Measurements from ENCODE around the gene ORC6.
A peak's percentile ranks its signal among the peaks of the same experiment; 100 is the strongest.
"Not testable (repeated sequence)": the region's sequence is repeated elsewhere in the genome, so short reads cannot be mapped to it uniquely, and the experiment has no call there.

The ORC6 gene

GRCh38 chr16:46689365-46690280 lies at the start of gene ORC6:
Gene ORC6 (plus strand): TSS chr16:46689659. CDS start chr16:46689706, 47 bp downstream.
- Mint-ChIP-seq H3K4me3 (no peak within 1 kb of the TSS), H3K4me1 (peaks cover 45% of the 10 kb centered on the region), H3K36me3 (no peaks in the 10 kb centered on the region), H3K27me3 (no peaks in the 10 kb centered on the region), H3K27ac (peak within 1 kb of the TSS; percentile 62), H3K9me3 (no peaks in the 10 kb centered on the region)

DNA sequence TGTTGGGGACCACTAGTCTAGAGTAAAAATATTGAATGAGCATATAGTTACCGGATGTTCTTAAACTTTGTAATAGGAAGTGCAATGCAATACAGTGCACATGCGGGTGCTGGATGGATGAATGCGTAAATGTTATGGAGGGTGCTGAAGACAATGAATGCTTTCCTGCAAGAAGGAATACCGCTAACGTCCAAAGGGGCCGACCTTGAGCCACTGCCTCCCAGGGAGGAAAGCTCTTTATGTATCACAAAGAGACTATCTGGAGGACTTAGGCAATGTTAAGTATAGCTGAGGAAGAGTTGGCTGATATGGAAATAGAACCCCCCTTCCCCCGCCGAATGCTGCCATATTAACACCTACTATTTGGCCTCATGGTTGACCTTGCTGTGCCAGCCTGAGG lies 40.8 kb upstream of the ORC6 start:
- peaks cover 19% of the 10 kb centered on the region for H3K36me3 Mint-ChIP-seq
- no peak overlapping the region for H3K4me3 Mint-ChIP-seq
- H3K9me3 Mint-ChIP-seq: peaks cover 4% of the 10 kb centered on the region
- no peak overlapping the region for H3K27ac Mint-ChIP-seq
- no peaks in the 10 kb centered on the region for H3K27me3 Mint-ChIP-seq
- no peaks in the 10 kb centered on the region for H3K4me1 Mint-ChIP-seq

DNA sequence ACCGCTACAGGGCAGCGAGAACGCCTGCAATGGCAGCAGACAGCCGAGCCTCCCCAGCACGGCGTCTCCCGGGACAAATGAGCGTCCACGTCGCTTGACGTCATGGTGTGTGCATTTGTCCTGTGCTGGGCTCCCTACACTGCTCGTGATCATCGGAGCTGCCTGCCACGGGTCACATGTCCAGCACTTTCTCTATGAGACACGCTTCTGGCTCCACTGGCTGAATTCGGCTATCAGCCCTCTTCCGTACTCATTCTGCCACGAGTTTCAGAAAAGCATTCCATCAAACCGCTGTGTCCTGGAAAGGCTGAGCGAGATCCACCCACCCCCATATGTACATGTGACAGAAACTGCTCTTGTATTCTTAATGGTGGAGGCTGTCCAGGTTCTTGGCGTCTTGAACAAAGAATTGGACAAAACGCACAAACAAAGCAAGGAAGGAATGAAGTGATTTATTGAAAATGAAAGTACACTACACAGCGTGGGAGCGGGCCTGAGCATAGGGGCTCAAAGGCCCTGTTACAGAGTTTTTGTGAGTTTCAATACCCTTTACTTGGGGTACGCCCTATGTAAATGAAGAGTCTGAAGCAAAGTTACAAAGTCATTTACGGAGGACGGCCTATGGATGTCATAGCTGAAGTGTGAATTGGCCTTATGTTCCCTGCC lies 39.7 kb upstream of the ORC6 start:
- H3K4me1 Mint-ChIP-seq: no peaks in the 10 kb centered on the region
- H3K27me3 Mint-ChIP-seq: no peaks in the 10 kb centered on the region
- peaks cover 14% of the 10 kb centered on the region for H3K36me3 Mint-ChIP-seq
- no peak overlapping the region for H3K4me3 Mint-ChIP-seq
- H3K9me3 Mint-ChIP-seq: no peaks in the 10 kb centered on the region
- H3K27ac Mint-ChIP-seq: peak overlapping the region; percentile 19

DNA sequence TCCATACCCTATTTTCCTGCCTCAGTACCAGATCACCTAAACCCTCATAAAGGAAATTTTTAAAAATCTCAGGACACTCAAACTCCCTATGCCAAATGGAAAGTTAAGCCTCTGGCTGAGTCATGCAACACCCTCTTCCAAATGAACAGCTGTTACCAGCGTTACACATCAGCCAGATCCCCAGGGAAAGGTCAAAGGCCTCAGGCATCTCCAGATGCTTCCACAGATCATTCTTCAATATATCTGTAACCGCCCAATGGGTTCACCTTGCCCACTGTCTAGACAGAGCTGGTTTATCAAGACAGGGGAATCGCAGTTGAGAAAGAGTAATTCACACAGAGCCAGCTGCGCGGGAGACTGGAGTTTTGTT lies 39.2 kb upstream of the ORC6 start:
- Mint-ChIP-seq H3K27me3 (no peaks in the 10 kb centered on the region), H3K9me3 (no peaks in the 10 kb centered on the region), H3K4me1 (no peaks in the 10 kb centered on the region), H3K36me3 (peaks cover 10% of the 10 kb centered on the region), H3K27ac (peak overlapping the region; percentile 19), H3K4me3 (no peak overlapping the region)

DNA sequence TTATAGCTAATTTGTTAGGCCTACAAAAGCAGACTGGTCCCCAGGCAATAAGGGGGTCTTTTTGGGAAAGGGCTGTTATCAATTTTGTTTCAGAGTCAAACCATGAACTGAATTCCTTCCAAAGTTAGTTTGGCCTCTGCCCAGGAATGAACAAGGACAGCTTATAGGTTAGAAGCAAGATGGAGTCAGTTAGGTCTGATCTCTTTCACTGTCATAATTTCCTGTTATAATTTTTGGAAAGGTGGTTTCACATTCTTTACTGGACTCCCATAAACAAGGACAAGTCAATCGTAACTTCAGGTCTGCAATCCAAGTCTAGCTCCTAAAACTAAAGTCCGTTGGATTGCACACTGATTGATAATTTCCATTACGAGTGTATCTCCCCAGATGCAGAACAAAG lies 38.2 kb upstream of the ORC6 start:
- Mint-ChIP-seq H3K9me3 (no peaks in the 10 kb centered on the region), H3K36me3 (peaks cover 8% of the 10 kb centered on the region), H3K27me3 (no peaks in the 10 kb centered on the region), H3K4me3 (no peak overlapping the region), H3K4me1 (no peaks in the 10 kb centered on the region), H3K27ac (no peak overlapping the region)

DNA sequence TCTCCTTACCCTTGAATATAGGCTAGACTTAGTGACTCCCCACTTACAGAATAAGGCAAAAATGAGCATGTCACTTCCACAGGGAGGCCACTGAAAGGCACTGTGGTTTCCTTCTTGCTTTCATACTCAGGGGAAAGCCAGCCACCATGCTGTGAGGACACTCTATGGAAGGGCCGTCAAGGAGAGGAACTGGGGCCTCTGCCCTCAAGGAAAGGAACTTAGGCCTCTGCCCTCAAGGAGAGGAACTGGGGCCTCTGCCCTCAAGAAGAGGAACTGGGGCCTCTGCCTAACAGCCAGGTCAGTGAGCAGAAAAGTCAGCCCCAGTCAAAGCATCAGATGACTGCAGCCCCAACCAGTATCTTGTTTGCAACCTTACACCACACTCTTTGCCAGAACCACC lies 30.5 kb upstream of the ORC6 start:
- no peaks in the 10 kb centered on the region for H3K27me3 Mint-ChIP-seq
- no peaks in the 10 kb centered on the region for H3K9me3 Mint-ChIP-seq
- no peak overlapping the region for H3K4me3 Mint-ChIP-seq
- peaks cover 3% of the 10 kb centered on the region for H3K36me3 Mint-ChIP-seq
- no peaks in the 10 kb centered on the region for H3K4me1 Mint-ChIP-seq
- H3K27ac Mint-ChIP-seq: peak overlapping the region; percentile 52

- Mint-ChIP-seq H3K27me3 (no peaks in the 10 kb centered on the region), H3K4me3 (no peak overlapping the region), H3K4me1 (no peaks in the 10 kb centered on the region), H3K27ac (peak overlapping the region; percentile 21), H3K9me3 (no peaks in the 10 kb centered on the region), H3K36me3 (peaks cover 5% of the 10 kb centered on the region)
Measured at GRCh38 chr16:46662123-46662522, 27.3 kb upstream of the ORC6 start.

GRCh38 chr16:46673320-46674013 lies 16.0 kb upstream of the ORC6 start:
- no peaks in the 10 kb centered on the region for H3K27me3 Mint-ChIP-seq
- no peaks in the 10 kb centered on the region for H3K4me1 Mint-ChIP-seq
- H3K9me3 Mint-ChIP-seq: no peaks in the 10 kb centered on the region
- peaks cover 18% of the 10 kb centered on the region for H3K36me3 Mint-ChIP-seq
- no peak overlapping the region for H3K27ac Mint-ChIP-seq
- no peak overlapping the region for H3K4me3 Mint-ChIP-seq

GRCh38 chr16:46677943-46678342 lies 11.5 kb upstream of the ORC6 start:
- not testable (repeated sequence) for H3K4me1 Mint-ChIP-seq, H3K4me3 Mint-ChIP-seq, H3K27me3 Mint-ChIP-seq, H3K9me3 Mint-ChIP-seq, H3K27ac Mint-ChIP-seq
- H3K36me3 Mint-ChIP-seq: peaks cover 19% of the 10 kb centered on the region

DNA sequence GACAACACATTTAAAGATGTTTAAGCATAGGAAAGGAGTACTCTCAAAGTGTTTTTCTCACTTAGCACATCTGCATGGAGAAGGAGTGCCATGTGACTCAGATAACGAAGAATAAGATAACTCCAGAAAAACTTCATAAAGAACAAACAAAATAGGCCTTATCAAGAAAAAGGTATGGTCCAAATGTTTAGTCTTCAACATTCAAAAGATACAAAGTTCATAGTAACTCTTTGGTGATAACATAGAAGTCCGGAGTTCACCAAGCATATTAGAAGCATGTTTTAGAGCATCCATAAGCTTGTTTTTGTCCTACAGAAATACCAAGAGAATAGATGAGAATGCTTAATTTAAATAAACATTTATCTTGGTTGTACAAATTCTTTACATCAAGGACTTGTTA lies 7.6 kb upstream of the ORC6 start:
- H3K27me3 Mint-ChIP-seq, H3K36me3 Mint-ChIP-seq, H3K4me3 Mint-ChIP-seq, H3K9me3 Mint-ChIP-seq: not testable (repeated sequence)
- Mint-ChIP-seq H3K4me1 (peaks cover 47% of the 10 kb centered on the region), H3K27ac (peak overlapping the region; percentile 17)

DNA sequence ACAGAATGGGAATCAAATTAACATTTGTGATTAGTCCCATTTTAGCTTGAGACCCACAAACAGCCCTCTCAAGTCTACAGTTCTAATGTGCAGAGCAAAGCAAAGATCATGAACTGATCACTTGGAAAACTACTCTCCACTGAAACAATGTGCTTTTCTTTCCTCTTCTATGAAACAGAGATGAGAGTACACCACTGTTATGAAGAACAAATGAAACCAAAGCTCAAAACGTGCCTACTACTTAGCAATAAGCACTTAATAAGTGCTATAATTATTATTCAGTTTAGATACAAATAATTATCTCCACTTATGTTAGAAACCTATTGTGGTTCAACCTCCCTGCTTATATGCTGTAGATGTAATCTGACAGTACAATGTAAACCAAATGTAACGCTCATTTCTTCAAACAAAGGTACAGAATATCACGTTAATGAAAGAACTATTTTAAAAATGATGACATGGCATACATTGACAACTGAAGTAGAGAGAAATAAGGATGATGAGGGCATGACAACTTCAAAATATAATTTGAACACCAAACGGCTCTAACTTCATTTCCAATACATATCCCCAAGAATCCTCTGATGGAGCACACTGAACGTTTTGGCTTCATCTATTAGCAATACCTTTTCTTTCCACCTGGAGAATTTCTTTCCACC lies 2.5 kb upstream of the ORC6 start:
- Mint-ChIP-seq H3K36me3 (no peaks in the 10 kb centered on the region), H3K27me3 (no peaks in the 10 kb centered on the region), H3K27ac (peak overlapping the region; percentile 26), H3K4me3 (no peak overlapping the region), H3K4me1 (peaks cover 68% of the 10 kb centered on the region), H3K9me3 (no peaks in the 10 kb centered on the region)

DNA sequence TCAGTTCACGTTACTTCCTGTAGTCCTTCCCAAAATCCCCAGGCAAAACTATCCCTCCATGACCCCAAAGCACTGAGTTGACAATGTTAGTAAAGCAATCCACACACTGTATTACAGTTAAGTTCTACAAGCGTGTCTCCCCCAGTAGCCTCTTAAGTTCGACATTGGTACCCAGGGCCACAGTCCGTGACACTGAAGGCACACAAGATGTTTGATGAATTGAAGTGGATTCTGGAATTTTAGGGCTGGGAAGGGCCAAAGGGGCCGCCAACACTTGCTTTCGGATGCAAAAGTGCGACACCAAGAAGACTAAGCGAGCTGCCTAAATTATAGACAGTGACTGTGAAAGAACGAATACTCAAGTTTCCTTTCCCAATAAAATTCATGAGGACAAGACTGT lies 2.0 kb upstream of the ORC6 start:
- no peaks in the 10 kb centered on the region for H3K9me3 Mint-ChIP-seq
- H3K4me1 Mint-ChIP-seq: peaks cover 63% of the 10 kb centered on the region
- no peaks in the 10 kb centered on the region for H3K27me3 Mint-ChIP-seq
- H3K27ac Mint-ChIP-seq: peak overlapping the region; percentile 26
- no peak overlapping the region for H3K4me3 Mint-ChIP-seq
- H3K36me3 Mint-ChIP-seq: no peaks in the 10 kb centered on the region

- no peak overlapping the region for H3K4me3 Mint-ChIP-seq
- peak overlapping the region; percentile 62 for H3K27ac Mint-ChIP-seq
- no peaks in the 10 kb centered on the region for H3K27me3 Mint-ChIP-seq
- H3K9me3 Mint-ChIP-seq: no peaks in the 10 kb centered on the region
- no peaks in the 10 kb centered on the region for H3K36me3 Mint-ChIP-seq
- peaks cover 58% of the 10 kb centered on the region for H3K4me1 Mint-ChIP-seq
Measured at GRCh38 chr16:46688101-46688653, 1.3 kb upstream of the ORC6 start.

GRCh38 chr16:46688654-46689364 lies 650 bp upstream of the ORC6 start, which contains the start of gene VPS35:
Gene VPS35 (minus strand): TSS chr16:46689178. CDS start chr16:46689133, 45 bp downstream.
- peak within 1 kb of the TSS; percentile 62 for H3K27ac Mint-ChIP-seq
- H3K36me3 Mint-ChIP-seq: no peaks in the 10 kb centered on the region
- no peaks in the 10 kb centered on the region for H3K9me3 Mint-ChIP-seq
- no peaks in the 10 kb centered on the region for H3K27me3 Mint-ChIP-seq
- no peak within 1 kb of the TSS for H3K4me3 Mint-ChIP-seq
- peaks cover 53% of the 10 kb centered on the region for H3K4me1 Mint-ChIP-seq
